ENCODE data around the gene CDK18.

The CDK18 gene

DNA sequence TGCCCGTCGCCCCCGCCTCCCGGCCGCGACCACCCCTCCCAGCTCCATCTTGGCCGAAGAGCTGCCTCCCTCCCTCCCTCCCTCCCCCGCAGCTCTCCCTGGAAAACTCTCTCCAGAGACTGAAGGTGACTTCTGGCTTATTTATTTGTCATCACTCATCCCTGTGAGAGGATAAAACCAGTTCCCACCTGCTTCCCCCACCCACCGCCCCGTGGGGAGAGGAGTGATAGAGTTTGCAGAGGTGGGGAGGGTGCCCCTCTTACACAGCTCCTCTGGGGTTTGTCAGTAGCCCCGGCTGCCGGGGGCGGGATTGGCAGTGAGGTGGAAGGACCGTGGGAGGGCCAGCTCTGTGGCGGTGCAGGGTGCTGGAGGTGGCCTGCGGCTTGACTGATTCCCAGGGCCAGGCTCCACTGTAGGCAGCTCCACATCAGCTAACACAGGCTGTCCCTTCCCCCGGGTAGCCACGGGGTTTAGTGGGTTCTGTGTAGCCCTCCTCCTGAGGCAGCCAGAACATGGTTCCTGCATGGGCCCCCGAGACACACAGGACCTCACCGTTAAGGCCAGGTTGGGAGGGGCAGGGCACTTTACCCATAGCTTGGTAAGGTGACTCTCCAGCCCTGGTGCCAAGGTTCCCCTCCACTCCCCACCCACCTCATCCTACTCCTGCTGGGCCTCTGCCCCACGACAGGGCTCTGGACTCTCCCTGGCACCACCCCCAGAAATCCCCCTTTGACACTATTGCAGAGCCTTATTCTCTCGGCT lies 65.1 kb downstream of the CDK18 start:
- TF ChIP-seq FOXM1 (IDR thresholded peaks at IDR 0.05; ENCODE audit: borderline replicate concordance, low read depth) (no peak), TCF12 (IDR thresholded peaks at IDR 0.05; ENCODE audit: low read depth) (no peak), RAD21 (IDR thresholded peaks at IDR 0.05; ENCODE audit: low read depth) (no peak), CEBPB (IDR thresholded peaks at IDR 0.05) (no peak), MAX (IDR thresholded peaks at IDR 0.05) (no peak), TEAD4 (IDR thresholded peaks at IDR 0.05) (no peak), CREB1 (IDR thresholded peaks at IDR 0.05; ENCODE audit: low read depth) (no peak), USF1 (IDR thresholded peaks at IDR 0.05) (no peak), EGR1 (IDR thresholded peaks at IDR 0.05) (no peak), YY1 (IDR thresholded peaks at IDR 0.05; ENCODE audit: low read depth) (no peak)
- TF ChIP-seq, protein P1, sequence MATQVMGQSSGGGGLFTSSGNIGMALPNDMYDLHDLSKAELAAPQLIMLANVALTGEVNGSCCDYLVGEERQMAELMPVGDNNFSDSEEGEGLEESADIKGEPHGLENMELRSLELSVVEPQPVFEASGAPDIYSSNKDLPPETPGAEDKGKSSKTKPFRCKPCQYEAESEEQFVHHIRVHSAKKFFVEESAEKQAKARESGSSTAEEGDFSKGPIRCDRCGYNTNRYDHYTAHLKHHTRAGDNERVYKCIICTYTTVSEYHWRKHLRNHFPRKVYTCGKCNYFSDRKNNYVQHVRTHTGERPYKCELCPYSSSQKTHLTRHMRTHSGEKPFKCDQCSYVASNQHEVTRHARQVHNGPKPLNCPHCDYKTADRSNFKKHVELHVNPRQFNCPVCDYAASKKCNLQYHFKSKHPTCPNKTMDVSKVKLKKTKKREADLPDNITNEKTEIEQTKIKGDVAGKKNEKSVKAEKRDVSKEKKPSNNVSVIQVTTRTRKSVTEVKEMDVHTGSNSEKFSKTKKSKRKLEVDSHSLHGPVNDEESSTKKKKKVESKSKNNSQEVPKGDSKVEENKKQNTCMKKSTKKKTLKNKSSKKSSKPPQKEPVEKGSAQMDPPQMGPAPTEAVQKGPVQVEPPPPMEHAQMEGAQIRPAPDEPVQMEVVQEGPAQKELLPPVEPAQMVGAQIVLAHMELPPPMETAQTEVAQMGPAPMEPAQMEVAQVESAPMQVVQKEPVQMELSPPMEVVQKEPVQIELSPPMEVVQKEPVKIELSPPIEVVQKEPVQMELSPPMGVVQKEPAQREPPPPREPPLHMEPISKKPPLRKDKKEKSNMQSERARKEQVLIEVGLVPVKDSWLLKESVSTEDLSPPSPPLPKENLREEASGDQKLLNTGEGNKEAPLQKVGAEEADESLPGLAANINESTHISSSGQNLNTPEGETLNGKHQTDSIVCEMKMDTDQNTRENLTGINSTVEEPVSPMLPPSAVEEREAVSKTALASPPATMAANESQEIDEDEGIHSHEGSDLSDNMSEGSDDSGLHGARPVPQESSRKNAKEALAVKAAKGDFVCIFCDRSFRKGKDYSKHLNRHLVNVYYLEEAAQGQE (IDR thresholded peaks at IDR 0.05; ENCODE audit: low read depth) = no peak

DNA sequence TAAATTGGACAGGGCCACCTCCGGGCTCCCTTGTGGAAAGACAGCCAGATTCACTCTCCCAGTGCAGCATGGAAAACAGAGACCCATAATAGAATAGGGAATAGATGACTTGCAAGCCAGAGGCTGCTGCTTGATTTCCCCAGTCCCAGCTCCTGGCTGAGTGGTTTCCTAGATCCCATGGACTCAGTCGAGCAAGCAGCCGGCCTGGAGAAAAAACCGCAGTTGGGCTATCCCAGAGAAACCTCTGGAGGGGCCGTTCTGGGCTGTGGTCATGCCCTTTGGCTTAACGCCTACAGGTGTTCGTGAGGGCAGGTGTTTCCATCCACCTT lies 65.7 kb downstream of the CDK18 start:
- TF ChIP-seq TEAD4 (IDR thresholded peaks at IDR 0.05) (no peak), CREB1 (IDR thresholded peaks at IDR 0.05; ENCODE audit: low read depth) (no peak), MAX (IDR thresholded peaks at IDR 0.05) (no peak), USF1 (IDR thresholded peaks at IDR 0.05) (no peak), TAF1 (IDR thresholded peaks at IDR 0.05; ENCODE audit: low read depth) (no peak), EGR1 (IDR thresholded peaks at IDR 0.05) (no peak), YY1 (IDR thresholded peaks at IDR 0.05; ENCODE audit: low read depth) (no peak), EP300 (IDR thresholded peaks at IDR 0.05; ENCODE audit: borderline replicate concordance) (no peak), ZBTB7A (IDR thresholded peaks at IDR 0.05; ENCODE audit: low read depth) (no peak), RAD21 (IDR thresholded peaks at IDR 0.05; ENCODE audit: low read depth) (no peak), FOXM1 (IDR thresholded peaks at IDR 0.05; ENCODE audit: borderline replicate concordance, low read depth) (no peak), TCF12 (IDR thresholded peaks at IDR 0.05; ENCODE audit: low read depth) (no peak), NFIC (IDR thresholded peaks at IDR 0.05) (no peak), CEBPB (IDR thresholded peaks at IDR 0.05) (no peak)
- TF ChIP-seq, protein P1 (IDR thresholded peaks at IDR 0.05; ENCODE audit: low read depth) = no peak

GRCh38 chr1:205570796-205571537 lies 66.5 kb downstream of the CDK18 start:
- no peak for TF ChIP-seq FOXM1 (IDR thresholded peaks at IDR 0.05; ENCODE audit: borderline replicate concordance, low read depth)
- no peak for TF ChIP-seq ZBTB7A (IDR thresholded peaks at IDR 0.05; ENCODE audit: low read depth)
- TF ChIP-seq, protein P1 (IDR thresholded peaks at IDR 0.05; ENCODE audit: low read depth) = no peak
- TF ChIP-seq RAD21 (IDR thresholded peaks at IDR 0.05; ENCODE audit: low read depth) = no peak
- TF ChIP-seq USF1 (IDR thresholded peaks at IDR 0.05) = no peak
- TF ChIP-seq TAF1 (IDR thresholded peaks at IDR 0.05; ENCODE audit: low read depth) = no peak
- no peak for TF ChIP-seq CREB1 (IDR thresholded peaks at IDR 0.05; ENCODE audit: low read depth)
- TF ChIP-seq EGR1 (IDR thresholded peaks at IDR 0.05) = no peak
- no peak for TF ChIP-seq EP300 (IDR thresholded peaks at IDR 0.05; ENCODE audit: borderline replicate concordance)
- no peak for TF ChIP-seq MAX (IDR thresholded peaks at IDR 0.05)
- TF ChIP-seq TEAD4 (IDR thresholded peaks at IDR 0.05) = no peak
- no peak for TF ChIP-seq NFIC (IDR thresholded peaks at IDR 0.05)
- TF ChIP-seq TCF12 (IDR thresholded peaks at IDR 0.05; ENCODE audit: low read depth) = no peak
